Measurements from ENCODE around the gene KRTAP9-1. TPM values are rescaled to one million over a fixed set of nuclear protein-coding genes. Genes with fewer than 3 reads are reported as not detected.

Gene KRTAP9-1
- total and polyA plus RNA-seq, 2 of the 13 experiments (the other 11 are each of a cell fraction or from before 2014, with no cell fraction given), result not detected

GRCh38 chr17:41150026-41150425, 39.7 kb upstream of the KRTAP9-1 start:
- H3K27ac ChIP-seq (ENCODE audit: extremely low read length, insufficient read depth, low read length), result no peak overlapping the region
- no peaks in the 10 kb centered on the region for H3K79me2 ChIP-seq (ENCODE audit: insufficient read depth, low read length)
- intact Hi-C loops (cut with micrococcal nuclease; ENCODE audit: unreplicated experiment) (no loop called here), in situ Hi-C loops (cut with HindIII; ENCODE audit: extremely low pct_ligation_motif_present, low pct_unique_long_range_greater_than_20kb) (no loop called here)
- H3K9ac ChIP-seq (ENCODE audit: insufficient read depth, low read depth, low read length), result no peak overlapping the region
- H4K20me1 ChIP-seq (ENCODE audit: insufficient read depth, low read length), result no peaks in the 10 kb centered on the region
- FAIRE-seq (no peak), DNase-seq (ENCODE audit: low spot score) (no peak), ATAC-seq (no peak)
- CTCF ChIA-PET (ENCODE audit: low intra/inter-chr PET ratio, low total read pairs), result no interaction called here
- H3K36me3 ChIP-seq (replicated peaks in 1 of 2; ENCODE audit: control insufficient read depth in 1 of 2, insufficient read depth in 2 of 2, low read length in 2 of 2), result no peaks in the 10 kb centered on the region
- no peaks in the 10 kb centered on the region for H3K4me1 ChIP-seq (ENCODE audit: insufficient read depth, low read length)
- TF ChIP-seq ISX (CRISPR knock-in tag; conservative IDR thresholded peaks at IDR 0.05) (no peak), CEBPB (IDR thresholded peaks at IDR 0.05; ENCODE audit: borderline replicate concordance, low read depth, low read length) (peak; percentile 22; the same call in 1 of the 2 replicates)
- no peaks in the 10 kb centered on the region; a peak in 1 of 5 replicates for H3K27me3 ChIP-seq (ENCODE audit: control insufficient read depth in 1 of 2, insufficient read depth in 2 of 2, low read length in 2 of 2)
- no peak overlapping the region for H3K4me3 ChIP-seq (replicated peaks in 1 of 3; ENCODE audit: insufficient read depth in 1 of 3, low read depth in 2 of 3, low read length in 3 of 3)
- POLR2A ChIA-PET, result no interaction called here
- no peak overlapping the region for H3K4me2 ChIP-seq (ENCODE audit: low read depth, low read length)
- no TSS peak for BruUV-seq (replicated peaks)
- 22% methylated on average over 4 of the region's 4 CpGs for WGBS (ENCODE audit: low lambda C conversion rate)
- no peak overlapping the region for H2AFZ ChIP-seq (ENCODE audit: low read length)
- no peaks in the 10 kb centered on the region for H3K9me3 ChIP-seq (ENCODE audit: low read length)

GRCh38 chr17:41151525-41151924, 38.2 kb upstream of the KRTAP9-1 start:
- intact Hi-C loops (cut with micrococcal nuclease; ENCODE audit: unreplicated experiment), result no loop called here
- Histone ChIP-seq H3K27me3 (ENCODE audit: control insufficient read depth in 1 of 2, insufficient read depth in 2 of 2, low read length in 2 of 2) (no peaks in the 10 kb centered on the region; a peak in 1 of 5 replicates), H3K27ac (ENCODE audit: extremely low read length, insufficient read depth, low read length) (no peak overlapping the region), H3K9me3 (ENCODE audit: low read length) (no peaks in the 10 kb centered on the region), H3K4me3 (replicated peaks in 1 of 3; ENCODE audit: insufficient read depth in 1 of 3, low read depth in 2 of 3, low read length in 3 of 3) (no peak overlapping the region), H2AFZ (ENCODE audit: low read length) (no peak overlapping the region), H3K9ac (ENCODE audit: insufficient read depth, low read depth, low read length) (no peak overlapping the region), H3K36me3 (replicated peaks in 1 of 2; ENCODE audit: control insufficient read depth in 1 of 2, insufficient read depth in 2 of 2, low read length in 2 of 2) (no peaks in the 10 kb centered on the region), H3K4me1 (ENCODE audit: insufficient read depth, low read length) (no peaks in the 10 kb centered on the region), H3K79me2 (ENCODE audit: insufficient read depth, low read length) (no peaks in the 10 kb centered on the region), H3K4me2 (ENCODE audit: low read depth, low read length) (no peak overlapping the region), H4K20me1 (ENCODE audit: insufficient read depth, low read length) (no peaks in the 10 kb centered on the region)
- ATAC-seq (no peak), FAIRE-seq (no peak), DNase-seq (ENCODE audit: low spot score) (no peak)
- ChIA-PET POLR2A (no interaction called here), CTCF (ENCODE audit: low intra/inter-chr PET ratio, low total read pairs) (no interaction called here)
- in situ Hi-C loops (cut with HindIII; ENCODE audit: extremely low pct_ligation_motif_present, low pct_unique_long_range_greater_than_20kb), result no loop called here
- WGBS (ENCODE audit: low lambda C conversion rate), result 17% methylated on average over 2 of the region's 2 CpGs
- TF ChIP-seq JUNB (CRISPR knock-in tag; IDR thresholded peaks at IDR 0.05; ENCODE audit: borderline replicate concordance) (no peak), MAFF (IDR thresholded peaks at IDR 0.05; ENCODE audit: low read depth, low read length) (peak; percentile 50; the same call in 1 of the 2 replicates), MIER2 (CRISPR knock-in tag; IDR thresholded peaks at IDR 0.05) (no peak), MAFK (conservative IDR thresholded peaks at IDR 0.05 in 1 of 2, IDR thresholded peaks at IDR 0.05 in 1 of 2; ENCODE audit: low read length in 2 of 2) (peak; percentile 58 to 79)
- BruUV-seq (replicated peaks), result no TSS peak
